ENCODE measurements around the gene MINDY4.

MINDY4 gene

DNA sequence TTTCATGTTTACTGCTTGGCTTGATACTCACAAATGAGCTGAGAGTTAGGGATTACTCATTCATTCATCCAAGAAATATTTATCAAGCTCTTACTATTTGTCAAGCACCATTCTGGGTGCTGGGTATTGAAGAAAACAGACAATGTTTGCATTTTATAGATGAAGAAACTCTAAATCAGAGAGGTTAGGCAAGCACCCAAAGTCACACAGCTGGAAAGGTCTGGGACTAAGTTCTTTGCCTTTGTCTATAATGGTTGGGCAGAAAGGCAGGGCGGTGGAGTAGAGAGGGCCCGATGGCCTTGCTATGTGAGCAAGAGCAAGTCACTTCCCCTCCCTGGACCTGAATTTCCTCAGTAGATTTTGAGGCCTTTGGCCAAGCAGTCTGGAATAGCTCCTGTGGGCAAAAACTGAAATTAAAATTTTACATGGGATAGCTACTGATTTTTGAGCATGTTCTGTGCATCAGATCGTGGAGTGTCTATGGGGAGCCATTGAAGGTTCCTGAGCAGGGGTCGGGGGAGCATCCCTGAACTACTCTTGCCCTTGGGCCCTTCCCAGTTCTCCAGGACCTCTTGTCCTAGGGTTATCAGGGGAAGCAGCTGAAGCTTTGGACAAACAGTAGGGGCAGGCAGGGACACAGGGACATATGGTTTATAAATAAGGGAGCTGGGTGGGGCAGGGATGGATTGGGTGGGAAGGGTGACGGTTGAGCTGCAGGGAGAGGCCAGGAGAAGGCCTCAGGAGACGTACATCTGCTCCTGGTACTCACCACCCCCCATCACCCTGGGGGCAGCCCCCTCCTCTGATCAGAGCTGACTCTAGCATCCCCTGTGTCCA lies 163.7 kb downstream of the MINDY4 start:
- no peak for DNase-seq

DNA sequence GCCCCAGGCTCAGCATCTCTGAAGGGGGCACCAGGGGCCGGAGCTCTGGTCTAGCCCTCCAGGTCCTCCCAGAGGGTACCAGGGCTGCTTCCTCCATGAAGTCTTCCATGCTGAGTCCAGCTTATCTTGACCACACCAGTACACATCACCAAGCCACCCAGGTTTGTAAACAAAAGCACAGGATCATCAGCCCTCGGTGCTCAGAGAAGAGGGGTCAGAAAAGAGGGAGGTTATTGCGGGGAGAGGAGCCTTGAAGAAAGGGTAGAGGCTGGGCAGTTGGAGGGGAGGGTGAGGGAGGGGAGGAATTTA lies 164.3 kb downstream of the MINDY4 start:
- no peak for DNase-seq

DNA sequence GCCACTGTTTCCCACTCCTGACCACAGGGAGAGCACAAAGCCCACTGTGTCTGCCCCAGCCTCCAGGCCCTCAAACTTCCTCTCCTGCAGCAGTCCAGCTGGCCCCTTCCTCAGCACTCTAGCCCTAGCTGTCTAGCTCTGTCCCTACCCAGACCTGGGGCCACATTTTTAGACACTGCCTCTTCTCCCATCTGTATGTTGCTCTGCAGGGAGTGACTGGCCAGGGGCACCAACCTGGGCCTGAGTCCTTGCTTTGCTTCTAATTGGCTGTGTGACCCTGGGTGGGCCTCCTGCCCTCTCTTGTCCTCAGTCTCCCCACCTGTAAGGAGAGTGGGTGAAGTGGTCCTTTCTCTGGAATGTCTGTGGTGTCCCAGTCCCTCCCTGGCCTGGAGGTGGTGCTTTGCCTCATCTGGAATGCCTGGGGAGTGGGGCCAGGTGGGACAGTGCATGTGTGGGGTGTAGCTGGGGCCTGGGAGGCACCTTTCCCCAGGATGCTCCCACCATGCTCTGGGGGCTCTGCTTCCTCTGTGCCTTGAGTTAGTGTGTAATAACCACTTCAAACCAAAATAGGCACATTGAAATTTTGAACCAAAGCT lies 165.5 kb downstream of the MINDY4 start:
- no peak for DNase-seq

DNA sequence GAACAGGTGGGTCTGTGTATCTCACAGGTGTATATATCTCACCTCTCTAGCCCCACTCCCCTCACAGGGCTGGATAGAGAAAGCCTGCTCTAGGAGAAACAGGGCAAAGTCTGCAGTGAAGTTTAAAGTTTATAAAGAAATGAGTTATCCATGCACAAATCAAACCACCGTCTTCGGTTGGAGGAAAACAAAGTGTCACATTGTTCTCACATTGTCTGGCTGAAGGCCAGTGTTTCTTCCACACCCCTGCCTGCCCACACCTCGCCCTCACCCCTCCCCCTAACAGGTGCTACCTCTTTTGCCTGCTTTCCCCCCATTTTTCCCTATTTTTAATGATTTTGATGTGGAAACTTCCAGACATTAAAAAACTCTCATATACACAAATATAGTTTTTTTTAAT lies 166.2 kb downstream of the MINDY4 start:
- DNase-seq = no peak

DNA sequence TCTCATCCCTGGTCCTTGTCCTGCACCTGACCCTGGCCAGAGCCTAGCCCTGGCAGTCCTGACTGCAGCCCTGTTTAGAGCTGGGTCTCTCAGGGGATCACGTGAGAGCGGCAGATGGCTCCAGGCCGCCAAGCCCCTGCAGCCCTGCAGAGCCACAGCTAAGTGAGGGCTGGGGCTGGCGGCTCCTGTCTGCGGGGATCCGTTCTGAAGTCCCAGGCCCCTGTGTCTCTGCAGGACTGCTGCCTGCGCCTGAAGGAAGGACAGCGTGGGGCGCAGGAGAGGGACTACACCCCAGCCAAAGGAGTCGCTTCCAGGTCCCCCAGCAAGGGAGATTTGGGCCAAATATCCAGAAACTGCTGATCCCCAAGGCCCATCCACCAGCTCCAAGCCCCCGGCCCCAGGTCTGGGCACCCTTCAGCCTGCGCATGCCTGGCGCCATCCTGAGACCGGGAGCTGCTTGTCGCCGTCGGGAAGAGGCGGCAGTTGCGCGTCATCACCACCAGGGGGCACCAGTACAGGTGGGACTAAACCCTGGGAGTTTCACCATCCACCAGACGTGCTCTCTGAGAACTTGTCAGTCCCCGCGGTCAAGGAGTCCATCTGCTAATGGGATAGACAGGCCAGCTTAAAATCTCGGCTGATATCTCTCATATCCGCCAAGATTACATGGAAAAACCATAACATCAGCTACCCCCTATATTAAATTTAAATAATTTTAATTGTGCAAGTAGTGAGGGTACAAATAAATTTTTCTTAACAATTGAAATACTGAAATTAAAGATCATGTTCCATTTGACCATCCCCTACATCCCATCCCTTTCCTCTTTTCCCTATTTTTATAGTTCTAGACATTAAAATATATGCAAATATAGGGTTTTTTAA lies 167.5 kb downstream of the MINDY4 start:
- peak; percentile 51 for DNase-seq

DNA sequence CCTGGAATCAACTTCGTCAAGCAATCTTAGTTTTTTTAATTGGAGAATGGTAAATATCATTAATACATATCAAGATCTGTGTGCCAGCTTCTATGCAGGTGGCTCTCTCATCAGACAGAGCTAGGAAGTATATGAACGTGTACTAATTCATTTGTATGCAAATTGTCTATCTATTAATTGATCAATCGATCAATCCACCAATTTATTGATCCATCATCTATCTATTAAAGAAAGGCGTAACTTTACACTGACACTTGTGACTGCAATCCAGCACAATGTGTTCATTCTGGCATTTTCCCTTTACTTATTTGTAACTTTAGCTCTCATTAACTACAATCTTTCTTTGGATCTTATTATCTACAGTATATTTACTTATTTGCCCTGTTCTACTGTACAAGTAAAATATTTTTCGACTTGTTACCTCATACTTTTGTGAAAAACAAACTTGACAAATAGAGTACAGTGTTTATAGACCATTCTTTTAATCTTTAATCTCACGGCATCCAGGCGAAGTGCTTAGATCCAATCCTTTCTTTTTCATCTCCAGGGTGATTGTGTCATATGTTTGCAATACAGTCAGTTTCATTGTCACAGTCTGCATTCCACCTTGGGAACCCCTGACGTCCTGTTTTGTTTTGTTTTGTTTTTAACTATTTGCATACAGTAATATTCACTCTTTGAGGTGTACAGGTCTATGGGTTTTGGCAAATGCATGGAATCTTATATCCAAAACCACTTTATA lies 170.5 kb downstream of the MINDY4 start:
- DNase-seq = no peak

Data from activated naive CD4-positive, alpha-beta T cell treated with anti-CD3 and anti-CD28 coated beads, Interleukin-2, amount 50 U/mL, for 16 hours (primary cell).